WTC11 (cell line): ENCODE data around the gene TEKT1. TPM values are rescaled to one million over a fixed set of nuclear protein-coding genes. Genes with fewer than 3 reads are reported as not detected.

Experiments used
- ATAC-seq: fragments of 200-7000 bp; cut with Tn5 transposase; 2 replicates; pipeline ENCODE4 v1.10.0; 2021; ENCODE audit warnings: mild to moderate bottlenecking, moderate library complexity
- CTCF ChIA-PET: fragments of 300-600 bp; sonication (Branson Sonifier 250); formaldehyde crosslinking; loops from one replicate; lab custom pipeline; 2021; ENCODE audit warnings: antibody characterized with exemption; lab: Charles Lee
- POLR2A ChIA-PET: fragments of 350-600 bp; sonication (Branson Sonifier 250); formaldehyde crosslinking; loops from one replicate; lab custom pipeline; 2021; ENCODE audit warnings: antibody characterized with exemption; lab: Charles Lee
- DNase-seq: peaks from one replicate; pipeline ENCODE4 v3.0.0; 2021; ENCODE audit warnings: low spot score
- H3K27ac Mint-ChIP-seq: 2 replicates; pipeline ENCODE4 v1.8.0; 2021; ENCODE audit warnings: mixed read lengths
- H3K27me3 Mint-ChIP-seq: 2 replicates; pipeline ENCODE4 v1.8.0; 2021; ENCODE audit warnings: low read depth, mild to moderate bottlenecking, moderate library complexity, mixed read lengths
- H3K36me3 Mint-ChIP-seq: 2 replicates; pipeline ENCODE4 v1.8.0; 2021; ENCODE audit warnings: mixed read lengths
- H3K4me1 Mint-ChIP-seq: 2 replicates; pipeline ENCODE4 v1.8.0; 2022; ENCODE audit warnings: mixed read lengths
- H3K4me3 Mint-ChIP-seq: 2 replicates; pipeline ENCODE4 v1.8.0; 2021; ENCODE audit warnings: mild to moderate bottlenecking, moderate library complexity, mixed read lengths
- H3K9me3 Mint-ChIP-seq: 2 replicates; pipeline ENCODE4 v1.8.0; 2021; ENCODE audit warnings: mixed read lengths
- ATF1 ChIP-seq: sonication (generic); formaldehyde crosslinking; IDR thresholded peaks from 2 replicates; pipeline ENCODE4 v1.8.1; 2023; ENCODE audit warnings: mild to moderate bottlenecking, moderate library complexity, missing genetic modification reagents
- FOXJ3 ChIP-seq: sonication (generic); formaldehyde crosslinking; IDR thresholded peaks from 2 replicates; pipeline ENCODE4 v1.9.0; 2021; ENCODE audit warnings: missing genetic modification reagents, mild to moderate bottlenecking, borderline replicate concordance
- KAT7 ChIP-seq: sonication (generic); formaldehyde crosslinking; IDR thresholded peaks from 2 replicates; pipeline ENCODE4 v1.8.1; 2023; ENCODE audit warnings: missing genetic modification reagents, mild to moderate bottlenecking, borderline replicate concordance
- MYBL2 ChIP-seq: sonication (generic); formaldehyde crosslinking; IDR thresholded peaks from 2 replicates; pipeline ENCODE4 v1.8.1; 2023; ENCODE audit warnings: mild to moderate bottlenecking, moderate library complexity, missing genetic modification reagents
- NFATC4 ChIP-seq: fragments of 250-450 bp; sonication (Bioruptor Pico); IDR thresholded peaks from 2 replicates; pipeline ENCODE4 v1.9.0; 2021; ENCODE audit warnings: mild to moderate bottlenecking
- NR2C2 ChIP-seq: sonication (generic); formaldehyde crosslinking; IDR thresholded peaks from 2 replicates; pipeline ENCODE4 v1.8.0; 2022; ENCODE audit warnings: mild to moderate bottlenecking, missing genetic modification reagents
- RORB ChIP-seq: fragments of 250-450 bp; sonication (Bioruptor Pico); IDR thresholded peaks from 2 replicates; pipeline ENCODE4 v1.9.0; 2021; ENCODE audit warnings: mild to moderate bottlenecking
- TCF7 ChIP-seq: sonication (generic); formaldehyde crosslinking; IDR thresholded peaks from 2 replicates; pipeline ENCODE4 v1.8.0; 2022; ENCODE audit warnings: mild to moderate bottlenecking, low read depth, missing genetic modification reagents, moderate library complexity
- TEAD4 ChIP-seq: sonication (generic); formaldehyde crosslinking; IDR thresholded peaks from 2 replicates; pipeline ENCODE4 v1.8.0; 2022; ENCODE audit warnings: mild to moderate bottlenecking, missing genetic modification reagents
- total RNA-seq: library from RNA; stranded (reverse); gene quantifications from 3 replicates; pipeline ENCODE4 v1.2.3, GENCODE V29; 2021
- TF ChIP-seq, protein P1 (sequence below): sonication (generic); formaldehyde crosslinking; IDR thresholded peaks from 2 replicates; pipeline ENCODE4 v1.8.1; 2023; ENCODE audit warnings: mild to moderate bottlenecking, missing genetic modification reagents
- TF ChIP-seq, protein P2 (sequence below): sonication (generic); formaldehyde crosslinking; IDR thresholded peaks from 2 replicates; pipeline ENCODE4 v1.8.1; 2022; ENCODE audit warnings: mild to moderate bottlenecking, moderate library complexity, missing genetic modification reagents
- TF ChIP-seq, protein P3 (sequence below): sonication (generic); formaldehyde crosslinking; IDR thresholded peaks from 2 replicates; pipeline ENCODE4 v1.8.1; 2023; ENCODE audit warnings: mild to moderate bottlenecking, missing genetic modification reagents
- TF ChIP-seq, protein P4 (sequence below): sonication (generic); formaldehyde crosslinking; IDR thresholded peaks from 2 replicates; pipeline ENCODE4 v1.8.0; 2022; ENCODE audit warnings: mild to moderate bottlenecking, missing genetic modification reagents
- TF ChIP-seq, protein P5 (sequence below): sonication (generic); formaldehyde crosslinking; IDR thresholded peaks from 2 replicates; pipeline ENCODE4 v1.8.1; 2022; ENCODE audit warnings: missing genetic modification reagents, borderline replicate concordance
- TF ChIP-seq, protein P6 (sequence below): fragments of 250-450 bp; sonication (Bioruptor Pico); IDR thresholded peaks from 2 replicates; pipeline ENCODE4 v1.8.0; 2021; ENCODE audit warnings: mild to moderate bottlenecking
- TF ChIP-seq, protein P7 (sequence below): sonication (generic); formaldehyde crosslinking; IDR thresholded peaks from 2 replicates; pipeline ENCODE4 v1.8.0; 2023; ENCODE audit warnings: missing genetic modification reagents, mild to moderate bottlenecking, borderline replicate concordance
- TF ChIP-seq, protein P8 (sequence below): fragments of 250-450 bp; sonication (Bioruptor Pico); conservative IDR thresholded peaks from 2 replicates; pipeline ENCODE4 v1.9.0; 2021; ENCODE audit warnings: mild to moderate bottlenecking

The TEKT1 gene
- total RNA-seq, 1 experiment from 2014 or later = 0.37 TPM

DNA sequence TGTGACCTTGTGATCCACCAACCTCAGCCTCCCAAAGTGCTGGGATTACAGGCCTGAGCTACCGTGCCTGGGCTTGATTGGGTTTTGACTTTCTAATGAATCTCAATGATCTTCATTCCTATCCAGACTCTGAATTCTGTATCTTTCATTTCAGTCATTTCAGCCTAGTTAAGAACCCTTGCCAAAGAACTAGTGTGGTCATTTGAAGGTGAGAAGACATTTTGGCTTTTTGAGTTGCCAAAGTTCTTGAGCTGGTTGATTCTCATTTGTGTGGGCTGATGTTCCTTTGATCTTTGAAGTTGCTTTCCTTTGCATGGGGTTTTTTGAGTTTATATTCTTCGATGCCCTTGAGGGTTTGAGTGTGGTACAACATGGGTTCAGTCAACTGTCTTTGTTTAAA is 30.6 kb upstream of the TEKT1 start:
- peaks cover 4% of the 10 kb centered on the region; the same call in 1 of the 2 replicates for H3K4me1 Mint-ChIP-seq
- ATAC-seq (no peak), DNase-seq (no peak)
- H3K4me3 Mint-ChIP-seq = no peak overlapping the region
- no peaks in the 10 kb centered on the region for H3K36me3 Mint-ChIP-seq
- TF ChIP-seq FOXJ3 (CRISPR knock-in tag) = no peak
- H3K27me3 Mint-ChIP-seq = peaks cover 3% of the 10 kb centered on the region; the same call in 1 of the 2 replicates
- H3K9me3 Mint-ChIP-seq = no peaks in the 10 kb centered on the region
- H3K27ac Mint-ChIP-seq = no peak overlapping the region
- ChIA-PET POLR2A (interaction anchor here (0.7 kb wide), 1 partner anchor 144 kb away, joined by 3 read pairs; no protein-coding TSS in a partner anchor), CTCF (interaction anchor here (1.4 kb wide), 1 partner anchor 32 kb away, joined by 6 read pairs; no protein-coding TSS in a partner anchor)

DNA sequence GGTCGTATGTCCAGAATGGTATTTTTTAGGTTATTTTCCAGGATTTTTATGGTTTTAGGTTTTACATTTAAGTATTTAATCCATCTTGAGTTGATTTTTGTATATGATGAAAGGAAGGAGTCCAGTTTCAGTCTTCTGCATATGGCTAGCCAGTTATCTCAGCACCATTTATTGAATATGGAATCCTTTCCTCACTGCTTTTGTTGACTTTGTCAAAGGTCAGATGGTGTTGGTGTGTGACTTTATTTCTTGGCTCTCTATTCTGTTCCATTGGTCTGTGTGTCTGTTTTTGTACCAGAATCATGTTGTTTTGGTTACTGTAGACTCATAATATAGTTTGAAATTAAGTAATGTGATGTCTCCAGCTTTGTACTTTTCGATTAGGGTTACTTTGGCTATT is 26.4 kb upstream of the TEKT1 start:
- Mint-ChIP-seq H3K9me3 (peaks cover 3% of the 10 kb centered on the region; the same call in 1 of the 2 replicates), H3K27me3 (peaks cover 6% of the 10 kb centered on the region; the same call in 1 of the 2 replicates), H3K4me1 (peaks cover 23% of the 10 kb centered on the region), H3K36me3 (peaks cover 3% of the 10 kb centered on the region; the same call in 1 of the 2 replicates)
- no peak for DNase-seq
- TF ChIP-seq, protein P1, sequence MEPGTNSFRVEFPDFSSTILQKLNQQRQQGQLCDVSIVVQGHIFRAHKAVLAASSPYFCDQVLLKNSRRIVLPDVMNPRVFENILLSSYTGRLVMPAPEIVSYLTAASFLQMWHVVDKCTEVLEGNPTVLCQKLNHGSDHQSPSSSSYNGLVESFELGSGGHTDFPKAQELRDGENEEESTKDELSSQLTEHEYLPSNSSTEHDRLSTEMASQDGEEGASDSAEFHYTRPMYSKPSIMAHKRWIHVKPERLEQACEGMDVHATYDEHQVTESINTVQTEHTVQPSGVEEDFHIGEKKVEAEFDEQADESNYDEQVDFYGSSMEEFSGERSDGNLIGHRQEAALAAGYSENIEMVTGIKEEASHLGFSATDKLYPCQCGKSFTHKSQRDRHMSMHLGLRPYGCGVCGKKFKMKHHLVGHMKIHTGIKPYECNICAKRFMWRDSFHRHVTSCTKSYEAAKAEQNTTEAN (CRISPR knock-in tag) = no peak
- TF ChIP-seq NFATC4 (CRISPR knock-in tag) (no peak), ATF1 (CRISPR knock-in tag) (no peak), TCF7 (no peak), FOXJ3 (CRISPR knock-in tag) (no peak), TEAD4 (CRISPR knock-in tag) (no peak), MYBL2 (CRISPR knock-in tag) (no peak), KAT7 (CRISPR knock-in tag) (no peak), RORB (CRISPR knock-in tag) (no peak), NR2C2 (no peak)
- TF ChIP-seq, protein P2, sequence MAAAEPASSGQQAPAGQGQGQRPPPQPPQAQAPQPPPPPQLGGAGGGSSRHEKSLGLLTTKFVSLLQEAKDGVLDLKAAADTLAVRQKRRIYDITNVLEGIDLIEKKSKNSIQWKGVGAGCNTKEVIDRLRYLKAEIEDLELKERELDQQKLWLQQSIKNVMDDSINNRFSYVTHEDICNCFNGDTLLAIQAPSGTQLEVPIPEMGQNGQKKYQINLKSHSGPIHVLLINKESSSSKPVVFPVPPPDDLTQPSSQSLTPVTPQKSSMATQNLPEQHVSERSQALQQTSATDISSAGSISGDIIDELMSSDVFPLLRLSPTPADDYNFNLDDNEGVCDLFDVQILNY (CRISPR knock-in tag) = no peak
- TF ChIP-seq, protein P3, sequence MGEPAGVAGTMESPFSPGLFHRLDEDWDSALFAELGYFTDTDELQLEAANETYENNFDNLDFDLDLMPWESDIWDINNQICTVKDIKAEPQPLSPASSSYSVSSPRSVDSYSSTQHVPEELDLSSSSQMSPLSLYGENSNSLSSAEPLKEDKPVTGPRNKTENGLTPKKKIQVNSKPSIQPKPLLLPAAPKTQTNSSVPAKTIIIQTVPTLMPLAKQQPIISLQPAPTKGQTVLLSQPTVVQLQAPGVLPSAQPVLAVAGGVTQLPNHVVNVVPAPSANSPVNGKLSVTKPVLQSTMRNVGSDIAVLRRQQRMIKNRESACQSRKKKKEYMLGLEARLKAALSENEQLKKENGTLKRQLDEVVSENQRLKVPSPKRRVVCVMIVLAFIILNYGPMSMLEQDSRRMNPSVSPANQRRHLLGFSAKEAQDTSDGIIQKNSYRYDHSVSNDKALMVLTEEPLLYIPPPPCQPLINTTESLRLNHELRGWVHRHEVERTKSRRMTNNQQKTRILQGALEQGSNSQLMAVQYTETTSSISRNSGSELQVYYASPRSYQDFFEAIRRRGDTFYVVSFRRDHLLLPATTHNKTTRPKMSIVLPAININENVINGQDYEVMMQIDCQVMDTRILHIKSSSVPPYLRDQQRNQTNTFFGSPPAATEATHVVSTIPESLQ (CRISPR knock-in tag) = no peak
- TF ChIP-seq, protein P4, sequence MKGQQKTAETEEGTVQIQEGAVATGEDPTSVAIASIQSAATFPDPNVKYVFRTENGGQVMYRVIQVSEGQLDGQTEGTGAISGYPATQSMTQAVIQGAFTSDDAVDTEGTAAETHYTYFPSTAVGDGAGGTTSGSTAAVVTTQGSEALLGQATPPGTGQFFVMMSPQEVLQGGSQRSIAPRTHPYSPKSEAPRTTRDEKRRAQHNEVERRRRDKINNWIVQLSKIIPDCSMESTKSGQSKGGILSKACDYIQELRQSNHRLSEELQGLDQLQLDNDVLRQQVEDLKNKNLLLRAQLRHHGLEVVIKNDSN (CRISPR knock-in tag) = no peak
- TF ChIP-seq, protein P5, sequence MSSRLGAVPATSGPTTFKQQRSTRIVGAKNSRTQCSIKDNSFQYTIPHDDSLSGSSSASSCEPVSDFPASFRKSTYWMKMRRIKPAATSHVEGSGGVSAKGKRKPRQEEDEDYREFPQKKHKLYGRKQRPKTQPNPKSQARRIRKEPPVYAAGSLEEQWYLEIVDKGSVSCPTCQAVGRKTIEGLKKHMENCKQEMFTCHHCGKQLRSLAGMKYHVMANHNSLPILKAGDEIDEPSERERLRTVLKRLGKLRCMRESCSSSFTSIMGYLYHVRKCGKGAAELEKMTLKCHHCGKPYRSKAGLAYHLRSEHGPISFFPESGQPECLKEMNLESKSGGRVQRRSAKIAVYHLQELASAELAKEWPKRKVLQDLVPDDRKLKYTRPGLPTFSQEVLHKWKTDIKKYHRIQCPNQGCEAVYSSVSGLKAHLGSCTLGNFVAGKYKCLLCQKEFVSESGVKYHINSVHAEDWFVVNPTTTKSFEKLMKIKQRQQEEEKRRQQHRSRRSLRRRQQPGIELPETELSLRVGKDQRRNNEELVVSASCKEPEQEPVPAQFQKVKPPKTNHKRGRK (CRISPR knock-in tag) = no peak
- TF ChIP-seq, protein P6, sequence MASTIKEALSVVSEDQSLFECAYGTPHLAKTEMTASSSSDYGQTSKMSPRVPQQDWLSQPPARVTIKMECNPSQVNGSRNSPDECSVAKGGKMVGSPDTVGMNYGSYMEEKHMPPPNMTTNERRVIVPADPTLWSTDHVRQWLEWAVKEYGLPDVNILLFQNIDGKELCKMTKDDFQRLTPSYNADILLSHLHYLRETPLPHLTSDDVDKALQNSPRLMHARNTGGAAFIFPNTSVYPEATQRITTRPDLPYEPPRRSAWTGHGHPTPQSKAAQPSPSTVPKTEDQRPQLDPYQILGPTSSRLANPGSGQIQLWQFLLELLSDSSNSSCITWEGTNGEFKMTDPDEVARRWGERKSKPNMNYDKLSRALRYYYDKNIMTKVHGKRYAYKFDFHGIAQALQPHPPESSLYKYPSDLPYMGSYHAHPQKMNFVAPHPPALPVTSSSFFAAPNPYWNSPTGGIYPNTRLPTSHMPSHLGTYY (CRISPR knock-in tag) = no peak
- TF ChIP-seq, protein P7, sequence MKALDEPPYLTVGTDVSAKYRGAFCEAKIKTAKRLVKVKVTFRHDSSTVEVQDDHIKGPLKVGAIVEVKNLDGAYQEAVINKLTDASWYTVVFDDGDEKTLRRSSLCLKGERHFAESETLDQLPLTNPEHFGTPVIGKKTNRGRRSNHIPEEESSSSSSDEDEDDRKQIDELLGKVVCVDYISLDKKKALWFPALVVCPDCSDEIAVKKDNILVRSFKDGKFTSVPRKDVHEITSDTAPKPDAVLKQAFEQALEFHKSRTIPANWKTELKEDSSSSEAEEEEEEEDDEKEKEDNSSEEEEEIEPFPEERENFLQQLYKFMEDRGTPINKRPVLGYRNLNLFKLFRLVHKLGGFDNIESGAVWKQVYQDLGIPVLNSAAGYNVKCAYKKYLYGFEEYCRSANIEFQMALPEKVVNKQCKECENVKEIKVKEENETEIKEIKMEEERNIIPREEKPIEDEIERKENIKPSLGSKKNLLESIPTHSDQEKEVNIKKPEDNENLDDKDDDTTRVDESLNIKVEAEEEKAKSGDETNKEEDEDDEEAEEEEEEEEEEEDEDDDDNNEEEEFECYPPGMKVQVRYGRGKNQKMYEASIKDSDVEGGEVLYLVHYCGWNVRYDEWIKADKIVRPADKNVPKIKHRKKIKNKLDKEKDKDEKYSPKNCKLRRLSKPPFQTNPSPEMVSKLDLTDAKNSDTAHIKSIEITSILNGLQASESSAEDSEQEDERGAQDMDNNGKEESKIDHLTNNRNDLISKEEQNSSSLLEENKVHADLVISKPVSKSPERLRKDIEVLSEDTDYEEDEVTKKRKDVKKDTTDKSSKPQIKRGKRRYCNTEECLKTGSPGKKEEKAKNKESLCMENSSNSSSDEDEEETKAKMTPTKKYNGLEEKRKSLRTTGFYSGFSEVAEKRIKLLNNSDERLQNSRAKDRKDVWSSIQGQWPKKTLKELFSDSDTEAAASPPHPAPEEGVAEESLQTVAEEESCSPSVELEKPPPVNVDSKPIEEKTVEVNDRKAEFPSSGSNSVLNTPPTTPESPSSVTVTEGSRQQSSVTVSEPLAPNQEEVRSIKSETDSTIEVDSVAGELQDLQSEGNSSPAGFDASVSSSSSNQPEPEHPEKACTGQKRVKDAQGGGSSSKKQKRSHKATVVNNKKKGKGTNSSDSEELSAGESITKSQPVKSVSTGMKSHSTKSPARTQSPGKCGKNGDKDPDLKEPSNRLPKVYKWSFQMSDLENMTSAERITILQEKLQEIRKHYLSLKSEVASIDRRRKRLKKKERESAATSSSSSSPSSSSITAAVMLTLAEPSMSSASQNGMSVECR (CRISPR knock-in tag) = no peak
- TF ChIP-seq, protein P8, sequence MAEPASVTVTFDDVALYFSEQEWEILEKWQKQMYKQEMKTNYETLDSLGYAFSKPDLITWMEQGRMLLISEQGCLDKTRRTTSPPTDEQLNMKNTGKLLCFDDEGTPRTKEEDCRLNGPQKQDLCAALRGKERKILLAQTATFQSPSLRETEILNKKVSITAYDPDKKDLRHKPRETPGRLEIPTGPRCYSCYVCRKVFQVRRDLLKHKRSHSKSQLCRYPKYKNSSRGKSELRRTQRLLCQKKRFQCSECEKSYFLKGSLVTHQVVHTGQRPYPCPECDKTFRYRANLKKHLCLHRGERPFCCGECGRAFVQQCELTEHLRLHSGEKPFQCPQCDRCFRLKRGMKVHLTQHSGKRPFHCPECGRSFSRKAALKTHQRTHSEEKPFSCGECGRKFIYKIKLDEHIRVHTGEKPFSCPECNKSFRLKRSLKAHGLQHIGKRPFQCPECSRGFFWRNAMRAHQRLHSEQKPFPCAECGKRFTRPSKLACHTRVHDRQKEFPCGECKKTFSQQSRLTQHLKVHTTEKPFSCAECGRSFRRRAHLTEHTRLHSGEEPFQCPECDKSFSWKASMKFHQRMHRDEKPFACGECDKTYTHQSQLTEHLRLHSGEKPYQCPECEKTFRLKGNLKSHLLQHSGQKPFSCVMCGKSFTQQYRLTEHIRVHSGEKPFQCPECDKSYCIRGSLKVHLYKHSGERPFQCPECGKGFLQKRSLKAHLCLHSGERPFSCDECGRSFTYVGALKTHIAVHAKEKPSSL (CRISPR knock-in tag) = no peak
- TF ChIP-seq, all 79 proteins: peak for 0
- ATAC-seq = no peak
- CTCF ChIA-PET = no interaction called here
- POLR2A ChIA-PET = no interaction called here
- Mint-ChIP-seq H3K4me3 (no peak overlapping the region), H3K27ac (no peak overlapping the region)
